Calu3 (cell line): ENCODE measurements around the gene KCNK5. TPM values are rescaled to one million over a fixed set of nuclear protein-coding genes. Genes with fewer than 3 reads are reported as not detected.
A peak's percentile ranks its signal among the peaks of the same experiment; 100 is the strongest.

Experiments used
- BruUV-seq: library from RNA; stranded (reverse); fragments of 400-500 nt; replicated peaks from 2 replicates; lab custom pipeline; 2021; lab: Mats Ljungman, UMichigan
- CTCF ChIA-PET: fragments of 300-600 bp; sonication (Branson Sonifier 250); formaldehyde crosslinking; loops from one replicate; lab custom pipeline; 2022; ENCODE audit warnings: antibody characterized with exemption; lab: Charles Lee
- DNase-seq: peaks from one replicate; pipeline ENCODE4 v3.0.0; 2022
- H3K27ac Mint-ChIP-seq: one replicate; pipeline ENCODE4 v1.8.0; 2022; ENCODE audit warnings: mixed read lengths; ENCODE audit not compliant: unreplicated experiment
- H3K27me3 Mint-ChIP-seq: one replicate; pipeline ENCODE4 v1.8.0; 2022; ENCODE audit warnings: mixed read lengths; ENCODE audit not compliant: unreplicated experiment
- H3K36me3 Mint-ChIP-seq: one replicate; pipeline ENCODE4 v1.8.0; 2022; ENCODE audit warnings: mild to moderate bottlenecking, moderate library complexity, mixed read lengths; ENCODE audit not compliant: insufficient read depth, unreplicated experiment
- H3K4me1 Mint-ChIP-seq: one replicate; pipeline ENCODE4 v1.8.0; 2022; ENCODE audit warnings: mild to moderate bottlenecking, low read depth, mixed read lengths; ENCODE audit not compliant: unreplicated experiment
- H3K4me3 Mint-ChIP-seq: one replicate; pipeline ENCODE4 v1.8.0; 2022; ENCODE audit warnings: mild to moderate bottlenecking, low read depth, moderate library complexity, mixed read lengths; ENCODE audit not compliant: unreplicated experiment
- H3K9me3 Mint-ChIP-seq: one replicate; pipeline ENCODE4 v1.8.0; 2022; ENCODE audit warnings: low read depth, mixed read lengths; ENCODE audit not compliant: unreplicated experiment
- CTCF ChIP-seq: fragments of 200-600 bp; IDR thresholded peaks from one replicate; pipeline ENCODE4 v1.8.0; 2022; ENCODE audit warnings: antibody characterized with exemption; ENCODE audit not compliant: unreplicated experiment
- intact Hi-C: fragments of 100-400 bp; cut with micrococcal nuclease; formaldehyde crosslinking; loops from one replicate; pipeline ENCODE4 v1.10.0; 2022; ENCODE audit not compliant: unreplicated experiment
- total RNA-seq: library from RNA; stranded (reverse); gene quantifications from 2 replicates; pipeline ENCODE4 v1.2.3, GENCODE V29; 2022

KCNK5 gene
- total RNA-seq, 1 experiment from 2014 or later, result 62.4 TPM

GRCh38 chr6:39170389-39170788 is 58.9 kb downstream of the KCNK5 start:
- H3K36me3 Mint-ChIP-seq, result peaks cover 11% of the 10 kb centered on the region

DNA sequence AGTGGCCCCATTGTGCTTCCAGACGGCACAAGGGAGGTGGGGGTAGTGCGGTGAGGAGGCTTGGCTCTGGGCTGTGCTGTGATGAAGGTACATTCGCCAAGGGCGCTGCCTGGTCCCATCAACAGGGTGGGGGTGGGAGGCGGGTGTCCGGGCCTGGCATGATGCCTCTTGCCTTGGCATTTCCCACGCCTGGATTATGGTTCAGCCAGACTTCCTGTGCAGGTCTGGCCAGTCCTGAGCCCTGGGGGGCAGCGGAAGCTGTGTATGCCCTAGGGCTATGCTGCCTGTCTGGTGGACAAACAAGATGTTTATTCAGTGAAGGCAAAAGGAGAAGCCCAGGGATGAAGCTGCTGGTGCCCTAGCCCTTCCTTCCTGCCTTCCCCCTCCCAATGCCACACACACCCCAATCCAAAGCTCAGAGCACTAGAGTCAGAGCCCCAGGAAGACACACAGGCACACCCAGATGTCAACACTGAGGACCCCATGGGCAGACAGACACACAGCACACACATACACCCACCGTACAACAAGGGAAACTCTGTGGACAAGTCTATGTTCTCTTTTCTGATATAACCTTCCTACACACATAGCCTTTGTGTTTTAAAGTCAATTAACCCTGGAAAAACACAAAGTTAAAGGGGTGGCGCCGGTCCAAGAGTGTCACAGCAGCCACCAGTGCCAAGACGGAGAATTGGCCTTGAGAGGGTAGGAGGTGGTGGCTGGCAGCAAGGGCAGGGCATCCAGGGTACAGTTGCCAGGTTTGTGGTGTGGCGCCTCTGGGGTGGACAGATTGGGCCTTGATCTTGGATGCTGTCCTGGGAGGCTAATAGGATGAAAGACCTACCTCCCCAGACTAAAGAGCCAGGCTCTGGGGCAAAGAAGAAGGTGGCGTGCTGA is 59.6 kb downstream of the KCNK5 start:
- Mint-ChIP-seq H3K9me3 (no peaks in the 10 kb centered on the region), H3K4me1 (peaks cover 32% of the 10 kb centered on the region), H3K27me3 (no peaks in the 10 kb centered on the region), H3K4me3 (no peak overlapping the region), H3K27ac (peak overlapping the region; percentile 43), H3K36me3 (peaks cover 11% of the 10 kb centered on the region)
- peak; percentile 46 for DNase-seq
- TF ChIP-seq CTCF, result no peak
- CTCF ChIA-PET, result interaction anchor here (0.6 to 1.6 kb wide), 6 partner anchors 20 to 141 kb away, joined by 3 to 7 read pairs (median 4); no protein-coding TSS in a partner anchor
- intact Hi-C loops, result loop anchor here (5.0 kb wide), 1 partner anchor 33 kb away; no protein-coding TSS in a partner anchor
- no TSS peak for BruUV-seq

More at GRCh38 chr6:39170389-39170788, 58.9 kb downstream of the KCNK5 start:
- no peaks in the 10 kb centered on the region for H3K27me3 Mint-ChIP-seq
- H3K4me1 Mint-ChIP-seq, result peaks cover 32% of the 10 kb centered on the region
- TF ChIP-seq CTCF, result no peak
- CTCF ChIA-PET, result interaction anchor here (0.9 to 1.0 kb wide), 2 partner anchors 37 to 140 kb away, joined by 3 to 5 read pairs; no protein-coding TSS in a partner anchor
- no peak overlapping the region for H3K4me3 Mint-ChIP-seq
- intact Hi-C loops, result no loop called here
- BruUV-seq, result no TSS peak
- no peak for DNase-seq
- H3K27ac Mint-ChIP-seq, result peak overlapping the region; percentile 43
- H3K9me3 Mint-ChIP-seq, result no peaks in the 10 kb centered on the region

GRCh38 chr6:39167866-39168625 is 61.2 kb downstream of the KCNK5 start:
- intact Hi-C loops, result loop anchor here (2.0 to 5.0 kb wide), 2 partner anchors 34 to 51 kb away; no protein-coding TSS in a partner anchor
- Mint-ChIP-seq H3K4me3 (no peak overlapping the region), H3K27me3 (no peaks in the 10 kb centered on the region), H3K9me3 (no peaks in the 10 kb centered on the region), H3K27ac (no peak overlapping the region), H3K36me3 (peaks cover 11% of the 10 kb centered on the region), H3K4me1 (peaks cover 32% of the 10 kb centered on the region)
- TF ChIP-seq CTCF, result no peak
- BruUV-seq, result no TSS peak
- DNase-seq, result no peak
- CTCF ChIA-PET, result interaction anchor here (0.9 to 3.9 kb wide), 4 partner anchors 18 to 135 kb away, joined by 3 to 31 read pairs (median 7); no protein-coding TSS in a partner anchor

- H3K9me3 Mint-ChIP-seq, result no peaks in the 10 kb centered on the region
- peaks cover 11% of the 10 kb centered on the region for H3K36me3 Mint-ChIP-seq
- H3K4me3 Mint-ChIP-seq, result no peak overlapping the region
- BruUV-seq, result no TSS peak
- peaks cover 32% of the 10 kb centered on the region for H3K4me1 Mint-ChIP-seq
- no peaks in the 10 kb centered on the region for H3K27me3 Mint-ChIP-seq
- no peak for TF ChIP-seq CTCF
- no peak overlapping the region for H3K27ac Mint-ChIP-seq
- DNase-seq, result no peak
- CTCF ChIA-PET, result interaction anchor here (0.9 to 3.9 kb wide), 5 partner anchors 19 to 142 kb away, joined by 3 to 31 read pairs (median 5); no protein-coding TSS in a partner anchor
- intact Hi-C loops, result loop anchor here (2.0 to 5.0 kb wide), 2 partner anchors 35 to 51 kb away; no protein-coding TSS in a partner anchor
These were observed 62.0 kb downstream of the KCNK5 start for GRCh38 chr6:39167321-39167720.
